K562 (cell line): ENCODE results near the gene TAS2R40. TPM values are rescaled to one million over a fixed set of nuclear protein-coding genes. Genes with fewer than 3 reads are reported as not detected.

ENCODE experiments used
- ARNT ChIP-seq, 2 experiments: fragments of 450-650 bp; IDR thresholded peaks; 2 replicates each; pipeline ENCODE4 v1.6.1; 2016; ENCODE audit warnings: mild to moderate bottlenecking in 1 of 2
- ATF4 ChIP-seq: fragments of 450-650 bp; formaldehyde crosslinking; IDR thresholded peaks from 2 replicates; pipeline ENCODE4 v1.4.0; 2022; ENCODE audit warnings: mild to moderate bottlenecking, moderate library complexity
- CLOCK ChIP-seq: fragments of 250-450 bp; sonication (Bioruptor Pico); IDR thresholded peaks from 2 replicates; pipeline ENCODE4 v1.4.0; 2020; ENCODE audit warnings: mild to moderate bottlenecking, moderate library complexity, borderline replicate concordance
- DLX4 ChIP-seq: fragments of 250-450 bp; sonication (Bioruptor Pico); IDR thresholded peaks from 2 replicates; pipeline ENCODE4 v1.6.1; 2021; ENCODE audit warnings: mild to moderate bottlenecking
- GTF2B ChIP-seq: IDR thresholded peaks from 2 replicates; pipeline ENCODE4 v1.6.1; 2011; ENCODE audit not compliant: insufficient read length; ENCODE audit errors: extremely low read depth
- HNRNPUL1 ChIP-seq: fragments of 200-400 bp; formaldehyde crosslinking; IDR thresholded peaks from 2 replicates; pipeline ENCODE4 v1.6.1; 2017; ENCODE audit warnings: low read length
- KLF6 ChIP-seq: fragments of 250-450 bp; sonication (Bioruptor Pico); IDR thresholded peaks from 2 replicates; pipeline ENCODE4 v1.4.0; 2020; ENCODE audit warnings: mild to moderate bottlenecking, moderate library complexity, borderline replicate concordance
- MIER1 ChIP-seq: fragments of 450-650 bp; IDR thresholded peaks from 2 replicates; pipeline ENCODE4 v1.6.1; 2016; ENCODE audit warnings: antibody characterized with exemption, mild to moderate bottlenecking, low read depth
- POLR2G ChIP-seq: fragments of 200-400 bp; formaldehyde crosslinking; IDR thresholded peaks from 2 replicates; pipeline ENCODE4 v1.6.1; 2017; ENCODE audit warnings: low read depth, mild to moderate bottlenecking, antibody characterized with exemption, low read length, moderate library complexity
- PRPF4 ChIP-seq: fragments of 200-400 bp; formaldehyde crosslinking; IDR thresholded peaks from one replicate; pipeline ENCODE4 v1.6.1; 2017; ENCODE audit warnings: low read length, low read depth, mild to moderate bottlenecking; ENCODE audit not compliant: insufficient read depth, poor library complexity, severe bottlenecking
- RB1 ChIP-seq: fragments of 450-650 bp; IDR thresholded peaks from 2 replicates; pipeline ENCODE4 v1.6.1; 2017; ENCODE audit warnings: low read depth, mild to moderate bottlenecking
- SAFB ChIP-seq: fragments of 200-400 bp; formaldehyde crosslinking; IDR thresholded peaks from 2 replicates; pipeline ENCODE4 v1.6.1; 2017; ENCODE audit warnings: low read depth, low read length, borderline replicate concordance
- SIX5 ChIP-seq, 2 experiments: IDR thresholded peaks; 2 replicates each; pipeline ENCODE4 v1.6.1; 2011; ENCODE audit warnings: low read length in 2 of 2, borderline replicate concordance in 1 of 2, low read depth in 1 of 2, mild to moderate bottlenecking in 1 of 2, moderate library complexity in 1 of 2; ENCODE audit not compliant: insufficient read depth in 1 of 2
- ZNF280A ChIP-seq: fragments of 450-650 bp; IDR thresholded peaks from 2 replicates; pipeline ENCODE4 v1.6.1; 2018; ENCODE audit warnings: mild to moderate bottlenecking, low read depth; ENCODE audit not compliant: partially characterized antibody
- ZNF445 ChIP-seq: fragments of 250-450 bp; sonication (Bioruptor Pico); IDR thresholded peaks from 2 replicates; pipeline ENCODE4 v1.4.0; 2020; ENCODE audit warnings: low read depth, mild to moderate bottlenecking, moderate library complexity
- polyA plus RNA-seq, 8 experiments: library from polyadenylated mRNA; depleted of rRNA in 4 of 8; stranded (reverse) in 5 of 8; unstranded in 3 of 8; fragments of >200 nt; fragmentation: Nextera tagmentation in 2 of 8; fragmentation: Illumina TruSeq in 1 of 8; extraction: Ambion mirVana in 2 of 8; extraction: Trizol in 1 of 8; gene quantifications; 2 replicates each; pipeline versions ENCODE4 v1.2.1 to v1.2.3, GENCODE V29; 2011 to 2014; ENCODE audit warnings: inconsistent platforms in 1 of 8, missing spikeins in 1 of 8
- total RNA-seq, 7 experiments: library from RNA; depleted of rRNA in 6 of 7; stranded (reverse); fragments of >200 nt in 6 of 7; fragmentation: Illumina TruSeq in 2 of 7; extraction: Trizol in 2 of 7; gene quantifications; 2 replicates each; pipeline versions ENCODE4 v1.2.1 to v1.2.3, GENCODE V29; 2011 to 2021; ENCODE audit warnings: low replicate concordance in 1 of 7

Gene TAS2R40
- total and polyA plus RNA-seq, 9 of the 15 experiments (the other 6 are each of a cell fraction or from before 2014, with no cell fraction given): not detected

GRCh38 chr7:143258831-143259230, 37.0 kb downstream of the TAS2R40 start (continued):
- TF ChIP-seq HNRNPUL1 (no peak), SIX5 (IDR thresholded peaks at IDR 0.05; ENCODE audit: borderline replicate concordance in 1 of 2, insufficient read depth in 1 of 2, low read depth in 1 of 2, low read length in 2 of 2) (no peak), ARNT (IDR thresholded peaks at IDR 0.05) (no peak), ATF4 (no peak), ZNF445 (CRISPR knock-in tag) (no peak), MIER1 (no peak), KLF6 (CRISPR knock-in tag) (no peak), GTF2B (no peak), SAFB (no peak), DLX4 (CRISPR knock-in tag) (no peak), RB1 (no peak), PRPF4 (no peak), POLR2G (no peak), ZNF280A (no peak), CLOCK (CRISPR knock-in tag) (no peak)
